HepG2 (cell line): ENCODE data around the gene AP2A2. TPM values are rescaled to one million over a fixed set of nuclear protein-coding genes. Genes with fewer than 3 reads are reported as not detected.

ENCODE experiments used
- ATAC-seq: fragments of 200-7000 bp; cut with Tn5 transposase; 3 replicates; pipeline ENCODE4 v1.9.1; 2020; ENCODE audit warnings: mild to moderate bottlenecking, moderate library complexity
- BruUV-seq: library from RNA; stranded (reverse); fragments of 400-500 nt; replicated peaks from 2 replicates; lab custom pipeline; 2021; lab: Mats Ljungman, UMichigan
- CTCF ChIA-PET: fragments of 300-600 bp; formaldehyde crosslinking; extraction: SDS; loops from one replicate; lab custom pipeline; 2021; ENCODE audit warnings: low total read pairs, inconsistent platforms, low intra/inter-chr PET ratio; lab: Yijun Ruan, JAX
- POLR2A ChIA-PET: fragments of 350-600 bp; sonication (Branson Sonifier 250); formaldehyde crosslinking; loops from one replicate; lab custom pipeline; 2020; ENCODE audit warnings: antibody characterized with exemption, inconsistent platforms; lab: Yijun Ruan, JAX
- DNase-seq: peaks from one replicate; pipeline ENCODE4 v3.0.0-alpha.2; 2015; ENCODE audit warnings: low spot score
- FAIRE-seq: peaks from 3 replicates; lab custom pipeline; 2011; peaks lifted over from hg19 to GRCh38; lab: Jason Lieb, UNC
- H2AFZ ChIP-seq: one replicate; pipeline ENCODE4 v1.6.1; 2011; ENCODE audit warnings: low read length, inconsistent platforms
- H3K27ac ChIP-seq: fragments of 300-600 bp; 3 replicates; pipeline ENCODE4 v1.8.0; 2011; ENCODE audit warnings: mixed run types, mild to moderate bottlenecking, mixed read lengths, low read length, inconsistent platforms; ENCODE audit not compliant: insufficient read depth; ENCODE audit errors: extremely low read length
- H3K27me3 ChIP-seq, 2 experiments: fragments of 200-600 bp in 1 of 2; 2 replicates in 1 of 2; 3 replicates in 1 of 2; pipeline versions ENCODE4 v1.6.0 to v1.8.0; 2011; ENCODE audit warnings: low read length in 2 of 2, mild to moderate bottlenecking in 2 of 2, moderate library complexity in 2 of 2, inconsistent platforms in 1 of 2; ENCODE audit not compliant: insufficient read depth in 2 of 2, control insufficient read depth in 1 of 2
- H3K36me3 ChIP-seq, 2 experiments: fragments of 200-600 bp in 1 of 2; replicated peaks in 1 of 2; 2 replicates in 1 of 2; 3 replicates in 1 of 2; pipeline versions ENCODE4 v1.5.1 to v1.8.0; 2011; ENCODE audit warnings: low read length in 2 of 2, inconsistent platforms in 1 of 2; ENCODE audit not compliant: insufficient read depth in 2 of 2, control insufficient read depth in 1 of 2
- H3K4me1 ChIP-seq: 2 replicates; pipeline ENCODE4 v1.5.1; 2012; ENCODE audit warnings: low read length, inconsistent platforms; ENCODE audit not compliant: insufficient read depth
- H3K4me2 ChIP-seq: 2 replicates; pipeline ENCODE4 v1.6.0; 2011; ENCODE audit warnings: low read depth, low read length, inconsistent platforms
- H3K4me3 ChIP-seq, 3 experiments: fragments of 200-600 bp in 1 of 3; sonication (generic), shearing (Covaris generic) in 1 of 3; replicated peaks in 1 of 3; 2 replicates each; pipeline ENCODE4 v1.5.1; 2011 to 2016; ENCODE audit warnings: low read length in 3 of 3, inconsistent platforms in 2 of 3, low read depth in 2 of 3, mild to moderate bottlenecking in 2 of 3, control low read depth in 1 of 3, mixed read lengths in 1 of 3; ENCODE audit not compliant: insufficient read depth in 1 of 3
- H3K79me2 ChIP-seq: one replicate; pipeline ENCODE4 v1.6.1; 2011; ENCODE audit warnings: low read length, inconsistent platforms; ENCODE audit not compliant: insufficient read depth
- H3K9ac ChIP-seq: 2 replicates; pipeline ENCODE4 v1.6.0; 2011; ENCODE audit warnings: mild to moderate bottlenecking, low read depth, low read length, inconsistent platforms; ENCODE audit not compliant: insufficient read depth
- H3K9me3 ChIP-seq: 2 replicates; pipeline ENCODE4 v1.5.1; 2012; ENCODE audit warnings: mild to moderate bottlenecking, low read length
- H4K20me1 ChIP-seq: 2 replicates; pipeline ENCODE4 v1.6.0; 2011; ENCODE audit warnings: inconsistent platforms, mild to moderate bottlenecking, low read length, moderate library complexity; ENCODE audit not compliant: insufficient read depth
- DPF2 ChIP-seq: sonication (generic); formaldehyde crosslinking; IDR thresholded peaks from 2 replicates; pipeline ENCODE4 v1.4.0; 2020; ENCODE audit warnings: mild to moderate bottlenecking, low read depth, missing genetic modification reagents, borderline replicate concordance
- GABPA ChIP-seq, 2 experiments: IDR thresholded peaks; 2 replicates each; pipeline ENCODE4 v1.6.1; 2011 to 2016; ENCODE audit warnings: low read depth in 2 of 2, low read length in 1 of 2, missing biosample characterization in 1 of 2, missing genetic modification characterization in 1 of 2
- KIAA2018 ChIP-seq: sonication (generic); formaldehyde crosslinking; IDR thresholded peaks from 2 replicates; pipeline ENCODE4 v1.5.0; 2020; ENCODE audit warnings: mild to moderate bottlenecking, missing genetic modification reagents, borderline replicate concordance
- PREB ChIP-seq: sonication (generic); formaldehyde crosslinking; IDR thresholded peaks from 2 replicates; pipeline ENCODE4 v1.4.0; 2020; ENCODE audit warnings: missing genetic modification reagents
- RNF2 ChIP-seq: fragments of 450-650 bp; conservative IDR thresholded peaks from 2 replicates; pipeline ENCODE4 v1.6.1; 2016; ENCODE audit warnings: low read depth
- SETDB1 ChIP-seq: sonication (generic); formaldehyde crosslinking; IDR thresholded peaks from 2 replicates; pipeline ENCODE4 v1.5.1; 2020; ENCODE audit warnings: missing genetic modification reagents, mild to moderate bottlenecking, borderline replicate concordance
- ZBTB3 ChIP-seq: sonication (generic); formaldehyde crosslinking; IDR thresholded peaks from 2 replicates; pipeline ENCODE4 v1.4.0; 2020; ENCODE audit warnings: low read depth, mild to moderate bottlenecking, moderate library complexity, missing genetic modification reagents, borderline replicate concordance
- ZNF329 ChIP-seq: sonication (generic); formaldehyde crosslinking; IDR thresholded peaks from 2 replicates; pipeline ENCODE4 v1.9.0; 2021; ENCODE audit warnings: low read depth, mild to moderate bottlenecking, missing genetic modification reagents
- WGBS: methylation state at CpG from one replicate; pipeline ENCODE4 v1.1.6; 2017; ENCODE audit warnings: low lambda C conversion rate; 5-methylcytosine and 5-hydroxymethylcytosine counted together
- in situ Hi-C: cut with HindIII; loops from 2 replicates; pipeline ENCODE4 v1.10.0; 2017; ENCODE audit warnings: low pct_unique_long_range_greater_than_20kb; ENCODE audit not compliant: extremely low pct_ligation_motif_present
- intact Hi-C: fragments of 100-400 bp; cut with micrococcal nuclease; formaldehyde crosslinking; loops from one replicate; pipeline ENCODE4 v1.10.0; 2022; ENCODE audit not compliant: unreplicated experiment
- polyA plus RNA-seq, 8 experiments: library from polyadenylated mRNA; depleted of rRNA in 3 of 8; stranded (reverse) in 7 of 8; unstranded in 1 of 8; fragments of >200 nt; fragmentation: Illumina TruSeq in 4 of 8; extraction: Trizol in 4 of 8; gene quantifications; 2 replicates each; pipeline versions ENCODE4 v1.2.1 to v1.2.3, GENCODE V29; 2011 to 2016; ENCODE audit warnings: low read depth in 4 of 8, missing spikeins in 1 of 8, mixed read lengths in 1 of 8; ENCODE audit not compliant: insufficient read depth in 1 of 8
- total RNA-seq, 5 experiments: library from RNA; depleted of rRNA; stranded (reverse); fragments of >200 nt; fragmentation: Illumina TruSeq; extraction: Trizol; gene quantifications; 2 replicates each; pipeline ENCODE4 v1.2.3, GENCODE V29; 2016; ENCODE audit warnings: low read depth in 1 of 5
- TF ChIP-seq, protein P1 (sequence below): sonication (generic); formaldehyde crosslinking; IDR thresholded peaks from 2 replicates; pipeline ENCODE4 v1.5.1; 2020; ENCODE audit warnings: mild to moderate bottlenecking, missing genetic modification reagents, moderate library complexity

AP2A2 gene
- total and polyA plus RNA-seq, 2 of the 13 experiments (the other 11 are each of a cell fraction or from before 2014, with no cell fraction given) = 25.7 to 75.7 TPM

DNA sequence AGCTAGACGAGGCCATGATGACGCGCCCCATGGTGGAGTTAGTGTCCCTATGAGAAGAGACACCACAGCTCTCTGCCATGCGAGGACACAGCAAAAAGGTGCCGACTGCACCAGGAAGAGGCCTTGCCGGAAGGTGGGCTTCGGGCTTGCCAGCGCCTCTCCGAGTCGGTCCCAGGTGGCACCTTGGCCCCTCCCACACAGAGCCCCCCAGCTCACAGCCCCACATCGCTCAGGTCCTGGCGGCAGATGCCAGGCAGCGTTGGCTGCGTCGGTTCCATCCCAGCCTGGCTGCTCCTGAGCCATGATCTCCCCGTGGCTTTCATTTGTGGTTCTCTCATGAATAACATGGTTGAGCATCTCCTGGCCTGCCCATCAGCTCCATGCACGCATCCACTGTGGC, 39.1 kb upstream of the AP2A2 start:
- ChIA-PET POLR2A (no interaction called here), CTCF (no interaction called here)
- Histone ChIP-seq H3K36me3 (peaks cover 6 to 21% of the 10 kb centered on the region in 2 experiments; a peak in 4 of 5 replicates), H3K27me3 (no peaks in the 10 kb centered on the region), H3K4me3 (no peak overlapping the region), H2AFZ (no peak overlapping the region), H3K4me2 (no peak overlapping the region), H3K27ac (no peak overlapping the region), H3K4me1 (no peaks in the 10 kb centered on the region), H3K79me2 (no peaks in the 10 kb centered on the region), H4K20me1 (no peaks in the 10 kb centered on the region), H3K9ac (no peak overlapping the region), H3K9me3 (no peaks in the 10 kb centered on the region)
- no peak for DNase-seq
- intact Hi-C loops = no loop called here
- no peak for ATAC-seq
- in situ Hi-C loops = loop anchor here (10.0 kb wide), 1 partner anchor 168 kb away; no protein-coding TSS in a partner anchor
- FAIRE-seq = no peak
- no TSS peak for BruUV-seq
- WGBS = 96% methylated on average over 17 of the region's 17 CpGs
- TF ChIP-seq DPF2 (CRISPR knock-in tag) (no peak), ZBTB3 (no peak), SETDB1 (CRISPR knock-in tag) (no peak), GABPA (IDR thresholded peaks at IDR 0.05; ENCODE audit: low read depth, low read length) (no peak), GABPA (CRISPR knock-in tag; IDR thresholded peaks at IDR 0.05; ENCODE audit: low read depth) (no peak), ZNF329 (CRISPR knock-in tag) (no peak), RNF2 (no peak), PREB (no peak), KIAA2018 (CRISPR knock-in tag) (no peak)
- TF ChIP-seq, protein P1, sequence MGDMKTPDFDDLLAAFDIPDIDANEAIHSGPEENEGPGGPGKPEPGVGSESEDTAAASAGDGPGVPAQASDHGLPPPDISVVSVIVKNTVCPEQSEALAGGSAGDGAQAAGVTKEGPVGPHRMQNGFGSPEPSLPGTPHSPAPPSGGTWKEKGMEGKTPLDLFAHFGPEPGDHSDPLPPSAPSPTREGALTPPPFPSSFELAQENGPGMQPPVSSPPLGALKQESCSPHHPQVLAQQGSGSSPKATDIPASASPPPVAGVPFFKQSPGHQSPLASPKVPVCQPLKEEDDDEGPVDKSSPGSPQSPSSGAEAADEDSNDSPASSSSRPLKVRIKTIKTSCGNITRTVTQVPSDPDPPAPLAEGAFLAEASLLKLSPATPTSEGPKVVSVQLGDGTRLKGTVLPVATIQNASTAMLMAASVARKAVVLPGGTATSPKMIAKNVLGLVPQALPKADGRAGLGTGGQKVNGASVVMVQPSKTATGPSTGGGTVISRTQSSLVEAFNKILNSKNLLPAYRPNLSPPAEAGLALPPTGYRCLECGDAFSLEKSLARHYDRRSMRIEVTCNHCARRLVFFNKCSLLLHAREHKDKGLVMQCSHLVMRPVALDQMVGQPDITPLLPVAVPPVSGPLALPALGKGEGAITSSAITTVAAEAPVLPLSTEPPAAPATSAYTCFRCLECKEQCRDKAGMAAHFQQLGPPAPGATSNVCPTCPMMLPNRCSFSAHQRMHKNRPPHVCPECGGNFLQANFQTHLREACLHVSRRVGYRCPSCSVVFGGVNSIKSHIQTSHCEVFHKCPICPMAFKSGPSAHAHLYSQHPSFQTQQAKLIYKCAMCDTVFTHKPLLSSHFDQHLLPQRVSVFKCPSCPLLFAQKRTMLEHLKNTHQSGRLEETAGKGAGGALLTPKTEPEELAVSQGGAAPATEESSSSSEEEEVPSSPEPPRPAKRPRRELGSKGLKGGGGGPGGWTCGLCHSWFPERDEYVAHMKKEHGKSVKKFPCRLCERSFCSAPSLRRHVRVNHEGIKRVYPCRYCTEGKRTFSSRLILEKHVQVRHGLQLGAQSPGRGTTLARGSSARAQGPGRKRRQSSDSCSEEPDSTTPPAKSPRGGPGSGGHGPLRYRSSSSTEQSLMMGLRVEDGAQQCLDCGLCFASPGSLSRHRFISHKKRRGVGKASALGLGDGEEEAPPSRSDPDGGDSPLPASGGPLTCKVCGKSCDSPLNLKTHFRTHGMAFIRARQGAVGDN (CRISPR knock-in tag) = no peak
